ELF-1 (cell line): Measurements from ENCODE around the gene TECTB.

Source experiments
- DNase-seq: peaks from one replicate; pipeline ENCODE4 v3.0.0-alpha.2; 2016; ENCODE audit warnings: low read depth, low spot score

The TECTB gene

GRCh38 chr10:112274831-112275230 is 8.4 kb upstream of the TECTB start:
- DNase-seq = no peak

- no peak for DNase-seq
These were observed 7.5 kb upstream of the TECTB start for GRCh38 chr10:112275512-112276245.

- no peak for DNase-seq
These were observed 4.3 kb upstream of the TECTB start for GRCh38 chr10:112278871-112279270.

- no peak for DNase-seq
These were observed 3.8 kb upstream of the TECTB start for GRCh38 chr10:112279433-112279832.

- DNase-seq = no peak
These were observed 2.8 kb upstream of the TECTB start for GRCh38 chr10:112280205-112280921.

GRCh38 chr10:112282086-112282485 is 1.1 kb upstream of the TECTB start:
- no peak for DNase-seq

- no peak for DNase-seq
These were observed 3.9 kb downstream of the TECTB start for GRCh38 chr10:112286837-112287818.

GRCh38 chr10:112287844-112288243 is 4.6 kb downstream of the TECTB start:
- DNase-seq = no peak

- DNase-seq = no peak
These were observed 5.3 kb downstream of the TECTB start for GRCh38 chr10:112288486-112288885.

GRCh38 chr10:112289373-112290053 is 6.3 kb downstream of the TECTB start:
- DNase-seq = no peak

- DNase-seq = no peak
These were observed 6.8 kb downstream of the TECTB start for GRCh38 chr10:112290054-112290373.

- DNase-seq = no peak
These were observed 11.0 kb downstream of the TECTB start for GRCh38 chr10:112294169-112294568.

GRCh38 chr10:112295853-112296830 is 12.9 kb downstream of the TECTB start:
- DNase-seq = no peak

GRCh38 chr10:112296908-112297331 is 13.7 kb downstream of the TECTB start:
- no peak for DNase-seq

GRCh38 chr10:112298581-112298980 is 15.4 kb downstream of the TECTB start:
- DNase-seq = no peak

GRCh38 chr10:112299456-112299855 is 16.3 kb downstream of the TECTB start:
- no peak for DNase-seq

- DNase-seq = no peak
These were observed 19.1 kb downstream of the TECTB start for GRCh38 chr10:112302335-112302734.

- DNase-seq = no peak
These were observed 20.3 kb downstream of the TECTB start for GRCh38 chr10:112303528-112303927.

GRCh38 chr10:112304267-112304859 is 21.2 kb downstream of the TECTB start:
- no peak for DNase-seq
